HepG2 (cell line): ENCODE results near the gene CHCHD6.

Source experiments
- BRD4 ChIP-seq: sonication (generic); formaldehyde crosslinking; IDR thresholded peaks from 2 replicates; pipeline ENCODE4 v1.4.0; 2020; ENCODE audit warnings: missing genetic modification reagents
- CEBPB ChIP-seq: IDR thresholded peaks from 2 replicates; pipeline ENCODE4 v1.6.1; 2011; ENCODE audit warnings: low read depth, low read length, improper control_type of control experiment, borderline replicate concordance
- CTCF ChIP-seq: sonication (generic); formaldehyde crosslinking; IDR thresholded peaks from 2 replicates; pipeline ENCODE4 v1.5.0; 2020; ENCODE audit warnings: mild to moderate bottlenecking, missing genetic modification reagents, moderate library complexity
- JUND ChIP-seq: sonication (generic); formaldehyde crosslinking; IDR thresholded peaks from 2 replicates; pipeline ENCODE4 v1.8.0; 2022; ENCODE audit warnings: mild to moderate bottlenecking, missing genetic modification reagents
- MAFK ChIP-seq, 2 experiments: IDR thresholded peaks in 1 of 2; conservative IDR thresholded peaks in 1 of 2; 2 replicates each; pipeline ENCODE4 v1.6.1; 2011; ENCODE audit warnings: improper control_type of control experiment in 2 of 2, low read length in 2 of 2
- MTERF4 ChIP-seq: sonication (generic); formaldehyde crosslinking; IDR thresholded peaks from 2 replicates; pipeline ENCODE4 v1.8.0; 2023; ENCODE audit warnings: mild to moderate bottlenecking, missing genetic modification reagents
- POLR2A ChIP-seq, 2 experiments: IDR thresholded peaks; 2 replicates each; pipeline ENCODE4 v1.6.1; 2011; ENCODE audit warnings: low read depth in 2 of 2, low read length in 2 of 2, mild to moderate bottlenecking in 1 of 2, moderate library complexity in 1 of 2; ENCODE audit not compliant: insufficient read depth in 1 of 2
- POLR2AphosphoS5 ChIP-seq: IDR thresholded peaks from 2 replicates; pipeline ENCODE4 v1.6.1; 2012; ENCODE audit warnings: low read depth, low read length
- RXRA ChIP-seq: sonication (generic); formaldehyde crosslinking; IDR thresholded peaks from 2 replicates; pipeline ENCODE4 v1.5.1; 2020; ENCODE audit warnings: missing genetic modification reagents
- ZBTB4 ChIP-seq: sonication (generic); formaldehyde crosslinking; IDR thresholded peaks from 2 replicates; pipeline ENCODE4 v1.4.0; 2020; ENCODE audit warnings: missing genetic modification reagents, mild to moderate bottlenecking, borderline replicate concordance
- ZEB1 ChIP-seq: IDR thresholded peaks from 2 replicates; pipeline ENCODE4 v1.6.1; 2012; ENCODE audit warnings: mild to moderate bottlenecking, low read depth, inconsistent platforms; ENCODE audit not compliant: insufficient replicate concordance
- TF ChIP-seq, protein P1 (sequence below): sonication (generic); formaldehyde crosslinking; IDR thresholded peaks from 2 replicates; pipeline ENCODE4 v1.4.0; 2020; ENCODE audit warnings: missing genetic modification reagents
- TF ChIP-seq, protein P2 (sequence below): sonication (generic); formaldehyde crosslinking; IDR thresholded peaks from 2 replicates; pipeline ENCODE4 v1.4.0; 2020; ENCODE audit warnings: missing genetic modification reagents
- TF ChIP-seq, protein P3 (sequence below): IDR thresholded peaks from 2 replicates; pipeline ENCODE4 v1.6.1; 2012; ENCODE audit warnings: inconsistent platforms

DNA sequence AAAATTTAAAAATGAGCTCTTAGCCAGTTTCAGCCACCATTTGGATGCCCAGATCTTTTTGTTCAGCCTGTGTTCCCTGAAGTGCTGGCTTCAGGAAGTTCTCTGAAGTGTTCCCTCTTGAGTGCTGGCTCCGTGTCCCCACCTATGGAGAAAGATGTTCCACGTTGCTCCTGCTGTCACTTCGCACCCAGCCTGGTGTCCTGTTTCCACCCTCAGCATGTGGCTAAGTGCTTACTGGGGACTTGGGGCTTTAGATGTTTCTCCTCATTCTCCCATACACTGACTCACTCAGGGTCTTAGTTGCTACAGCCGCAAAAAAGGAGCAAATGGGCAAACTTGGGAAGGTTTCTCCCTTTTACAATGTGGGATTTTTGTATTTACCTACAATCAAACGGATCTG, 16.6 kb downstream of the CHCHD6 start:
- no peak for TF ChIP-seq ZBTB4 (CRISPR knock-in tag)
- no peak for TF ChIP-seq JUND
- TF ChIP-seq POLR2AphosphoS5, result no peak
- no peak for TF ChIP-seq POLR2A (IDR thresholded peaks at IDR 0.05; ENCODE audit: insufficient read depth in 1 of 2, low read depth in 2 of 2, low read length in 2 of 2)
- TF ChIP-seq RXRA, result no peak
- TF ChIP-seq CEBPB, result no peak
- no peak for TF ChIP-seq MTERF4 (CRISPR knock-in tag)
- TF ChIP-seq MAFK (conservative IDR thresholded peaks at IDR 0.05 in 1 of 2, IDR thresholded peaks at IDR 0.05 in 1 of 2; ENCODE audit: low read length in 2 of 2), result no peak
- TF ChIP-seq CTCF, result no peak
- TF ChIP-seq, protein P1, sequence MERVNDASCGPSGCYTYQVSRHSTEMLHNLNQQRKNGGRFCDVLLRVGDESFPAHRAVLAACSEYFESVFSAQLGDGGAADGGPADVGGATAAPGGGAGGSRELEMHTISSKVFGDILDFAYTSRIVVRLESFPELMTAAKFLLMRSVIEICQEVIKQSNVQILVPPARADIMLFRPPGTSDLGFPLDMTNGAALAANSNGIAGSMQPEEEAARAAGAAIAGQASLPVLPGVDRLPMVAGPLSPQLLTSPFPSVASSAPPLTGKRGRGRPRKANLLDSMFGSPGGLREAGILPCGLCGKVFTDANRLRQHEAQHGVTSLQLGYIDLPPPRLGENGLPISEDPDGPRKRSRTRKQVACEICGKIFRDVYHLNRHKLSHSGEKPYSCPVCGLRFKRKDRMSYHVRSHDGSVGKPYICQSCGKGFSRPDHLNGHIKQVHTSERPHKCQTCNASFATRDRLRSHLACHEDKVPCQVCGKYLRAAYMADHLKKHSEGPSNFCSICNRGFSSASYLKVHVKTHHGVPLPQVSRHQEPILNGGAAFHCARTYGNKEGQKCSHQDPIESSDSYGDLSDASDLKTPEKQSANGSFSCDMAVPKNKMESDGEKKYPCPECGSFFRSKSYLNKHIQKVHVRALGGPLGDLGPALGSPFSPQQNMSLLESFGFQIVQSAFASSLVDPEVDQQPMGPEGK (CRISPR knock-in tag), result no peak
- TF ChIP-seq, protein P2, sequence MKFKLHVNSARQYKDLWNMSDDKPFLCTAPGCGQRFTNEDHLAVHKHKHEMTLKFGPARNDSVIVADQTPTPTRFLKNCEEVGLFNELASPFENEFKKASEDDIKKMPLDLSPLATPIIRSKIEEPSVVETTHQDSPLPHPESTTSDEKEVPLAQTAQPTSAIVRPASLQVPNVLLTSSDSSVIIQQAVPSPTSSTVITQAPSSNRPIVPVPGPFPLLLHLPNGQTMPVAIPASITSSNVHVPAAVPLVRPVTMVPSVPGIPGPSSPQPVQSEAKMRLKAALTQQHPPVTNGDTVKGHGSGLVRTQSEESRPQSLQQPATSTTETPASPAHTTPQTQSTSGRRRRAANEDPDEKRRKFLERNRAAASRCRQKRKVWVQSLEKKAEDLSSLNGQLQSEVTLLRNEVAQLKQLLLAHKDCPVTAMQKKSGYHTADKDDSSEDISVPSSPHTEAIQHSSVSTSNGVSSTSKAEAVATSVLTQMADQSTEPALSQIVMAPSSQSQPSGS (CRISPR knock-in tag), result no peak
- no peak for TF ChIP-seq ZEB1
- TF ChIP-seq, protein P3, sequence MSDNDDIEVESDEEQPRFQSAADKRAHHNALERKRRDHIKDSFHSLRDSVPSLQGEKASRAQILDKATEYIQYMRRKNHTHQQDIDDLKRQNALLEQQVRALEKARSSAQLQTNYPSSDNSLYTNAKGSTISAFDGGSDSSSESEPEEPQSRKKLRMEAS, result no peak
- no peak for TF ChIP-seq BRD4 (CRISPR knock-in tag)
